ENCODE measurements around the gene SNX17.

The SNX17 gene

DNA sequence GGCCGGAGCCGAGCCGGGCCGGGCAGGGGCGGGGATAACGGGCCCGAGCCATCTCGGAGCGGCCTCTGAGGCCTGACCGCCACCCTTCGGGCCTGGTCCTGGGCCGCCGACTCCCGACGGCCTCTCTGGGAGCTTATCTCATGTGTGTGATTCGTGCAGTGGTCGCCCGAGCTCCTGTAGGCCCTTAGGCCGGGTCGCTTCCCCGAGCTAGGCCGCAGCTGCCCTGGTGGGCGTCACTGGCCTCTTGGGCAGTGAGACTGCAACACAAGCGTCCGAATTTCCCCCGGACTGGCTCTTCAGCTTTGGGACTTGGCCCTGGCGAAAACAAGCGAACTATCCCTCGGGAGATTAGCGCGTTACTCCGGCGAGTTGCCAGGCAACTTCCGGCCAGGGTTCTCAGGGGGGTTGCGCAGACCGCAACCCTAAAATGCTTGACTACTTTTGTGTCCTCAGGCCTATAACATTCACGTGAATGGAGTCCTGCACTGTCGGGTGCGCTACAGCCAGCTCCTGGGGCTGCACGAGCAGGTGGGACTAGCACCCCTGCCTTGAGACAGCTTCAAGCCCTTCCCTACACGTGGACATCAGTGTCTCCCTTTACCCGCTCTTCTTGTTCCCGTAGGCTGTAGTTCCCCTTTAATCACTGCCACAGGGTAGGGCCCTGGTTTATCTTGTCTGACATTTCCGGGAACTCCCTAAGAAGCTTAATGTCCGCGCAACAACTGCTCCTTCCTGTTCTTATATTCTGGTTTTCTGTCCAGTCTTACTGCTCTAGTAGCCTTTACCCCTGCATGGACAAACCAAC lies 602 bp downstream of the SNX17 start:
- peak; percentile 48 for DNase-seq

DNA sequence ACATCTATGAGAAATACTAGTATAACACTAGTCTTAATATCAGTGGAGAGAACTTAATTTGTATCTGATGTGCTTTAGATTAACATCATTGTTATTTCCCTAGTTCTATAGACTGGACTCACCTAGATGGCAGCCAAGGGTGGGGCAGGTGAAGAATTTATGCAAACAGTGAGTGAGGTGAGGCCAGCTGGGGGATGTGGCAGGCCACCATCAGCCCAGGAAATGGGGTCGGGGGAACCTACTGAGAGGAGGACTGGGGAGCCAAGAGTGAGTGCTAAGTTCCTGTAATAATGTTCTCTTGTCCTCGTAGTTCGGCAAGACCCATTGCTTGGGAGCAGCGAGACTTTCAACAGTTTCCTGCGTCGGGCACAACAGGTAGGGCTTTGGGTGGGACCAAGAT lies 2.5 kb downstream of the SNX17 start:
- no peak for DNase-seq

DNA sequence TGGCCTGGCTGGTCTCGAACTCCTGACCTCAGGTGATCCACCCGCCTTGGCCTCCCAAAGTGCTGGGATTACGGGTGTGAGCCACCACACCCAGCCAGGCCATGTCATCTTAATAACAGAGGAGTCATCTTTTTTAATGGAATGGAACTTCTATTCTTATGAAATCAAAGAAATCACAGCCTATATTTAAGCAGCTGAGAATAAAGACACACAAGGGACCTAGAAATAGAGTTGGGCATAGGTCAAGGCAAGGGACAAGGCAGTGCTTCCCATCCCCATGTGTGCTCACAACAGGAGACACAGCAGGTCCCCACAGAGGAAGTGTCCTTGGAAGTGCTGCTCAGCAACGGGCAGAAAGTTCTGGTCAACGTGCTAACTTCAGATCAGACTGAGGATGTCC lies 3.2 kb downstream of the SNX17 start:
- no peak for DNase-seq

DNA sequence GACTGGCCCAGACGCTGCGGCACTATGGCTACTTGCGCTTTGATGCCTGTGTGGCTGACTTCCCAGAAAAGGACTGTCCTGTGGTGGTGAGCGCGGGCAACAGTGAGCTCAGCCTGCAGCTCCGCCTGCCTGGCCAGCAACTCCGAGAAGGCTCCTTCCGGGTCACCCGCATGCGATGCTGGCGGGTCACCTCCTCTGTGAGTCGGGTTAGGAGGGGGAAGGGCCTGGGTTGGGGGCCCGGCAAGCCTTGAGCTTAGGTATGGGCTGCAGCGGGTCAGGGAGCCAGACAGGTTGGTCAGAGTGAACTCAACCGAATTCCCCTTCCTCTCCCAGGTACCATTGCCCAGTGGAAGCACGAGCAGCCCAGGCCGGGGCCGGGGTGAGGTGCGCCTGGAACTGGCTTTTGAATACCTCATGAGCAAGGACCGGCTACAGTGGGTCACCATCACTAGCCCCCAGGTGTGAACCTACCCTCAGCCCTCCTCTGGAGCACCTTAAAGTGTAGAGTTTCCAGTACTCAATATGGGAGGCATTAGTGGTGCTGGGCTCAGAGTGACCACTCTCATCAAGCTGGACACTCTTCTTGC lies 5.2 kb downstream of the SNX17 start:
- DNase-seq, result no peak

DNA sequence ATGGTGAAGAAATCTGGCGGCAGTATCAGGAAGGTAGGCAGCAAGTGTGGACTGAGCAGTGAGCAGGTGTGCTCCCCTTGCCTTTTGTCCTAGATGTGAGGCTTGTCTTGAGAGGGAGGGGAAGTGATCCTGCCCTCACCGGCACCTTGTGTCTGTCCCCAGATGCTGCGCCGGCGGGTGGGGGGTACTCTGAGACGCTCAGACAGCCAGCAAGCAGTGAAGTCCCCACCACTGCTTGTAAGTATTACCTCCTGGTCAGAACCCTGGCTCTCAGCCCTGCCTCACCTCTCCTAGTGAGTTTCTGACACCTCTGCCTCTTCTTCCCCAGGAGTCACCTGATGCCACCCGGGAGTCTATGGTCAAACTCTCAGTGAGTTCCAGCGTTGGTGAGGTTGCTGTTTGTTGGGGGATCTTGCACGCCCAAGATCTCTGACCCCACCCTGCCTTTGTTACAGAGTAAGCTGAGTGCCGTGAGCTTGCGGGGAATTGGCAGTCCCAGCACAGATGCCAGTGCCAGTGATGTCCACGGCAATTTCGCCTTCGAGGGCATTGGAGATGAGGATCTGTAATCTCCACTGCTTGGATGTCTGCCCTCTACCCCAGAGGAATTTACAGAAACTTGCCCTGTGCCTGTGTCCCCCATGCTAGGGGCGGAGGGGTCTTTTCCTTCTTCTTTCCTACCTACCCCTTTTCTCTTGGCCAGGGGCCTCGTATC lies 5.9 kb downstream of the SNX17 start:
- DNase-seq, result no peak

DNA sequence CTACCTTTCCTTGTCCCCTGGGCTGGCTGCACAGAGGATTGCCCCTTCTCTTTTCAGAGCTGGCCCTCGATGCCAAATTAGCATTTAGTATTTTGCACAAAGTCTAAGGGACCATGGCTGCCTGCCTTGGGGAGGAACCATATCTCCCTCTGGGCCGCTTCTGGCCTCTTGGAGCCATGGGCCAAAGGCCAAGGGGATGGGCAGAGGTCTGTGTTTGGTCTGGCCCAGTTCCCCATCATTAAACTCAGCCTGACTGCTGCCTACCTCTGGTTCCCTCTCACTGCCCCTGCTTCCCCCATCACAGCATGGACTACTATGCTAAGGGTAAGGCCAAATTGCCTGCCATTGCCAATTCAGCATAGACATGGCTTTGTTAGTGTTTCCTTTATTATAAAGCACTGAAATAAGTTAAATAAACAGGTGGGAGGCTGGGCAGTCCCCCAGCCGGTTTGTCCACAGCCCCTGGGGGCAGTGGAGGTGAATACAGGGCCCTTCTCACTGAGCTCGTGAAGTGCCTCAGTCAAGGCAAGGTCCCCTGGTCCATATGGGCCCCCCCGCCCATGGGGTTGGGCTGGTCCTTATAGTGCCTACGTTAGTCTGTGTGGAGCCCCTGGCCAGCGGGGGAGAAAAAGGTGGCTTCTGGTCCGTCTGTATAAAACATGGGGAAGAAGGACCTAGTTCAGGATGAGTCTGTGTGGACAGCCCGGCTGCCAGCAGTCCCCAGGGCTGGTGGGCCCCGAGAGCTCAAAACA lies 6.6 kb downstream of the SNX17 start:
- no peak for DNase-seq

DNA sequence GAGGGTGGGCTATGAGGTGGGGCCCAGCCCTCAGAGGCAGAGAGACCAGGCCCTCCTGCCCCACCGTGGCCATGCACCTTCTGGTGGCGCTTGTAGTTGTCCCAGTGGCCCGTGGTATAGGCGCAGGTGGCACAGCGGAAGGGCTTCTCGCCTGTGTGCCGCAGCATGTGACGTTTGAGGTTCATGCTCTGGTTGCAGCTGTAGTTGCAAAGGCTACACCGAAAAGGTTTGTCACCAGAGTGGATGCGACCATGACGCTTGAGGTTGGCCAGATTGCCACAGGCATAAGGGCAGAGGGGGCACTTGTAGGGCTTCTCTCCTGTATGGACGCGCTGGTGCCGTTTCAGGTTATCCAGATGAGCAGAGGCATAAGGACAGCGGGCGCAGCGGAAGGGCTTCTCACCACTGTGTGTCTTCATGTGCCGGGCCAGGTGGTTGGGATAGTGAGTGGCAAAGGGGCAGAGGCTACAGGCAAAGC lies 7.2 kb downstream of the SNX17 start:
- DNase-seq, result no peak

DNA sequence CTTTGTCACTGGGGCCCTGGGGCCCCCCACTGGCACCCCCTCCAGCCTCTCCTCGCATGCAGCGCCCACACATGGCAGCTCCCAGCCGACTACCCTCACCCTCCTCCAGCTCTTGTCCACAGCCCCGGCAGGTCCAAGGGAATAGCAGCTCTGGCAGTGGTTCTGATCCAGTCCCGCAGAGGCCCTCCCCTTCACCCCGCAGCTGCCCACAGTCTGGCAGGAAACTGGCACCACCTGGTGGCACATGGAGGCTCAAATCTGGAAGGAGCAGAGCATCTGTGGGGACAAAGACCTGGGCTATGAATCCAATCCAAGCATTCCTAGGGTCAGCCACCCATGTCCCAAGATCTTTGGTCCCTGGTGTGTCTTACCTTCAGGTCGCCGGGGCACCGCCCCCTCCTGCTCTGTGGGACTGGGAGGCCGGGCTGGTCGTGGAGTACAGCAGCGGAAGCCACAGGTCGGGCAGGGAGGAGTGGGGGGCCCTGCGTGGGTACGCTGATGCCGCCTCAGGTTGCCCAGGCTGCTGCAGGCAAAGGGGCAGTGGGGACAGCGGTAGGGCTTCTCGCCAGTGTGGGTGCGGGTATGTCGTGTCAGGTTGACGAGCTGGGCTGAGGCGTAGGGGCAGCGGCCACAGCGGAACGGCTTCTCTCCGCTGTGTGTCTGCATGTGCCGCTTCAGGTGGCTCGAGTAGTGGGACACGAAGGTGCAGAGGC lies 7.8 kb downstream of the SNX17 start:
- DNase-seq, result no peak

DNA sequence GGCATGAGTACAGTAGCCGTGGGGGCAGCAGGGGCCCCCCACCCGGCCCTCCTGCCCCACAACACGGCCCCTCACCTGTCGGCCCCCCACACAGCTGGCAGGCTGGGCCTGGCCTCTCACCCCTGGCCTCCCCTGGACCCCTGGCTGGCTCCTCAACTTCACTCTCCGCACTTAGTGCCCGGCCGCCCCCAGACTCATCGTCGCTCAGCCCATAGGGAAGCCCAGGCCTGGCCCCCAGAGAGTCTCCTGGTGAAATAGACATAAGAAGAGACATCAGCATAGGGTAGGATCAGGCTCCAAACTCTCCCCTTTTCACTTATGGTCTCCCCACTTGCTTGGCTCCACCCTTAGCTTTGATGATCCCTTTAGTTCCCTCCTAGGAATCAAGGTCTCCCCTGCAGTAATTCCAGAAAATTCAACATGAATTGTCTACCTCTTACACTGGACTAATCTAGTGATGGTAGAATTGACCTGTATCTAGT lies 8.4 kb downstream of the SNX17 start:
- DNase-seq, result no peak

DNA sequence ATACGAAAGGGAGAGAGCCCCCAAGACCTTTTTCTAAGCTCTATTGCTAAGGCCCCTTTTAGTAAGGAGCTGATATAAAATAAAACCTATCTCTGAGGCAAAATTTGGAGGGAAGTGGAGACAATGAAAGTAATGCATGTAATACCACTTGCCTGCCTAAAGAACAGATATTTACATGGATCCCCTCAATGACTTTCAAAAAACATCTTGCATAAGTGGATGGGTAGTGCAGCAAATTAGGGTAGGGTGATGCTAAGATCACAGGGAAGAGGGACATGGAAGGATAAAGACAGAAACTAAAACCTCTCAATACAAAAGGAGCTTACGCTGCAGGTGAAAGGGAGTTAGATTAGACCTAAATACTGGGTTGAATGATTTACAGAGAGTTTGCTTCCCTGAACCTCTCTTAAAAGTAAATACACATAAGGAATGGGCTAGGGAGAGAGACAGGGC lies 9.0 kb downstream of the SNX17 start:
- DNase-seq, result no peak

DNA sequence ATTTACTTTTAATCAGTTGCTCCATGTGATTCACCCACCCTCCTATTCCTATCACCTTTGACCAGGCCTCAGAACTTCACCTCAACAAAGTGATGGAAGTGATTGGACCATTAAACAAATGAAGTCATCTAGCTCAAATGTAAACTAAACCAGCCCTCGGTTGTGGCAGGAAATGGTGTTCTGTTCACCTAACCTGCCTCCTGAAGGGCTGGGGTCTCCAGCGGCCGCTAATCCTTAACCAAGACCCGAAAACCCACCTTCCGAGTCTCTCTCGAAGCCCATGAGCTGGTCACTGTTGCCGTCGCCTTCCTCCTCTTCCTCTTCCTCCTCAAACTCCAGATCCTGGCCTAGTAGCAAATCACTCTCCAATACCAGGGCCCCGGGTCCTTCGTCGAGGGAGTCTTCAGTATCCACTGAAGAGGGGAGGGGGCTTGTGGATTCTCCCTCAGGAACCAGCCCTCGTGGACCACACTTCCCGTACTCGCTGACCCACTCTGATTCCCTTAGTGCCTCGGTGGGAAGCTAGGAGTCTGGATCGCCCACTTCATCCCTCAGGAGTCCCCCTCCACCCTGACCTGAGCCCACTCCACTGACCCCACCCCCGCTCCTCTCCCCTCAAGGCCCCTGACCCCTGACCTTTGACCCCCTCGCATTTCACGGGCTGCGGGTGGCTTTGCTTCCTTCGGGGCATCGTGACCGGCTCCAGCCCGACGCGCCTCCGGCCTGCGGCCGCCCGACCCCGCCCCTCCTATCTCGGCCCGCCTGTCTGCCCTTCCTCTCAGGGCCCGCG lies 9.6 kb downstream of the SNX17 start:
- DNase-seq, result peak; percentile 37

DNA sequence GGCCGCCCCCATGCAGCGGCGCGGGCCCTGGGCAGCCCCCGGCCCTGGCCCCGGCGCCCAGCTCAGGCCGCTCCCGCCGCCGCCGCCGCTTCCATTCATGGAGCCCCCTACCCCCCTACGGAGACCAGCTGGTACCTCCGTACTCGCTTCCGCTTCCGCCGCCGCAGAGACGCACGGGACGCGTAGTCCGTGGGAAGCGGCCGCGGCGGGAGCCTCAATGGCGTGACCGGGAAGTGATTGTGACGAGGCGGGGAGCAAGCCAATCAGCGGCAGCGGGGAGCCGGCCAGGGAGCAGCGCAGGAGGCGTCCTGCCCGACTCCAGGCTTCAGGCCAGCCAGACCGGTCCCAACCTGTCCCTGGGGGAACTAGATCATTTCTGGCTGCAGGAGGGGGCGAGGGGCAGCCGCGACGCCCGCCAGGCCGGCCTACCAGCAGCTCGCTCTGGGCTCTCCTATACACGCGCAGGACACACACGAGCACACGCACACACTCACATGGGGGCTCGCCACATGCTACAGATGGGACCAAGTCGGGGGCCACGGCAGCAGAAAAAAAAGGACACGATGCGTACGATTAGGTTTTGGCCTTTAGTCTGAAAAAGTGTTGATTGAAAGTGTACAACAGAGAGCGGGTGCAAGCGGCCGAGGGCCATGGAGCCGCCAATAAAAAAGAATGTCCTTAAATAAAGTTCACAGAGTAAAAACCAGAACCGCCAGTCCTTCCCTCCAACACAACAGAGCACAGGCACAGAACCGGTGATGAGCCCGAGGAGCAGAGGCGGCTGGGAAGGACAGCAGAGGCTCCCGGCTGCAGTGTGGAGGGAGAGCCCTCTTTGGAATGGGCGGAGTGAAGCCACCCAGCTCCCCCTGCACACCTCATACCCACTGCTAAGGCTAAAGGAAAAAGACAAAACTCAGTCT lies 10.5 kb downstream of the SNX17 start, which contains the start of gene ZNF513:
Gene ZNF513 (minus strand): TSS at position 109 of the 920 bp plus-strand sequence. CDS start 208 bp downstream, outside the sequence.
- DNase-seq, result peak; percentile 96

DNA sequence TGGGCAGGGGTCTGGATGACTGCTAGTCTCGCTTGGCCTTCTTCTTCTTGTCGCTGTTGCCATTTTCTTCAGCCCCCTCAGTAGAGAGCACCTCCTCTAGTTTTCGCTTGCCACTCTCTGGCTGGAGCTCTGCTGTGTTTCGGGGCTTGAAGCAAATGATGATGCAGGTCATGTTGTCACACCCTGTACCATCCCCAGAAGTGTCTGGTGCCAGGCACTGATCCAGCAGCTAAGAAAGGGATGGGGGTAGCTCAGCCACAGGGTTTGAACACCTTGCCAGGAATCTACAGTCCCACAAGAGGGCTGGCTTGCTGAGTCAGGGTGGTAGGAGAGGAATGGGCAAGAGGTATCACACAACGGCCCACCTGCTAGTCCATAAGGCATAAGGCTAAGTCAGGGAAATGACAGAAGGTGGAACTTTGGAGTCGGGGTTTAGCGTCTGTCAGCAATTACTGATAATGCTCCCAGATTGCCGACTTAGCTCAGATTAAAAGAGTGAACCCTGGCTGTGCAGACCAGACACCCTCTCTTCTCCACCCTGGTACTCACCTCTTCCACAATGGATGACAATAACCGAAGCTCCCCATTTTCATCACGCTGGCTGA lies 11.3 kb downstream of the SNX17 start:
- DNase-seq, result no peak

DNA sequence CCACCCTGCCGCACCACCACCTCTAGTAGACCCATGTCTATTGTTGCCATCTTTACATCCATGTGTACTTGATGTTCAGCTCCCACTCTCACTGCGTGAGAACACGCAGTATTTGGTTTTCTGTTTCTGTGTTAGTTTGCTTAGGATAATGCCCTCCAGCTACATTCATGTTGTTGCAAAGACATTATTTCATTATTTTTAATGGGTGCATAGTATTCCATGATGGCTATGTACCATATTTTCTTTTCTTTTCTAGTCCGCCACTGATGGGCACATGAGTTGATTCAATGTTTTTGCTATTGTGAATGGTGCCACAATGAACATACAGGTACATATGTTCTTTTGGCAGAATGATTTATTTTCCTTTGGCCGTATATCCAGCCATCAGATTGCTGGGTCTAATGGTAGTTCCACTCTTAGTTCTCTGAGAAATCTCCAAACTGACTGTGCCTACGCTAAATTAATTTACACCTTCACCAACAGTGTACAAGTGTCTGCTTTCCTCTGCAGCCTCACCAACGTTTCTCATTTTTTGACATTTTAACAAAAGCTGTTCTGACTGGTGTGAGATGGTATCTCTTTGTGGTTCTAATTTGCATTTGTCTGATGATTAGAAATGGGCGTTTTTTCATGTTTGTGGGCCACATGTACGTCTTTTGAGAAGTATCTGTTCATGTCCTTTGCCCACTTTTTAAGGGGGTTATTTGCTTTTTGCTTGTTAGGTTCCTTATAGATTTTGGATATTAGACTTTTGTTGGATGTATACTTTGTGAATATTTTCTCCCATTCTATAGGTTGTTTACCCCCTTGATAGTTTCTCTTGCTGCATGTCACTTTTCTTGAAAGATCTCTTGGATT lies 20.6 kb downstream of the SNX17 start:
- no peak for DNase-seq

DNA sequence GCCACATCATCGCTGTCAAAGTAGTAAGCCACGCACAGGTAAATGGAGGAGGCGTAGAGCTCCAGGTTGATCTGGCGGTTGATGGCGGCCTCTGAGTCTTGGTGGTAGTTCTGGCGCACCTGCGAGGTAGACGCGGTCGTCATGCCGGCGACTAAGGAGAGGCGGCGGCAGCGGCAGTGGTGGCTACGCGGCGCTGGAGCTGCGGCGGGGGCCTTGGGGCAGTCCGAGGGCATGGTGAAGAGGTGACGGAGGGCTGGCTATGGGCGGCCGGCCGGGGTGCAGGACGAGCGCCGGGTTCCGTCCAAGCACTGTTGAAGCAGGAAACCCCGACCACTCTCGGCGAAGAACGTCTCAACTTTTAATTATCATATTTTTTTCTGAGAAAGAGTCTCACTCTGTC lies 22.8 kb downstream of the SNX17 start:
- no peak for DNase-seq

DNA sequence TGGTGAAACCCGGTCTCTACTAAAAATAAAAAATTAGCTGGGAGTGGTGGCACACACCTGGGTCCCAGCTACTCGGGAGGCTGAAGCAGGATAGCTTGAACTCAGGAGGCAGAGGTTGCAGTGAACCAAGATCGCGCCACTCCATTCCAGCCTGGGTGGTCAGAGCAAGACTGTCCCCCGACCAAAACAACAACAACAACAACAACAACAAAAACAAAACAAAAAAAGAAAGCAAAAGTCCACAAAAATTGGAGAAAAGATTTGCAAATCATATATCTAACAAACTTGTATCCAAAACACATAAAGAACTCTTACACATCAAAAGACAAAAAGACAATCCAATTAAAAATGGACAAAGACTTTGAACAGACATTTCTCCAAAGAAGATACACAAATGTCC lies 28.5 kb downstream of the SNX17 start:
- no peak for DNase-seq

DNA sequence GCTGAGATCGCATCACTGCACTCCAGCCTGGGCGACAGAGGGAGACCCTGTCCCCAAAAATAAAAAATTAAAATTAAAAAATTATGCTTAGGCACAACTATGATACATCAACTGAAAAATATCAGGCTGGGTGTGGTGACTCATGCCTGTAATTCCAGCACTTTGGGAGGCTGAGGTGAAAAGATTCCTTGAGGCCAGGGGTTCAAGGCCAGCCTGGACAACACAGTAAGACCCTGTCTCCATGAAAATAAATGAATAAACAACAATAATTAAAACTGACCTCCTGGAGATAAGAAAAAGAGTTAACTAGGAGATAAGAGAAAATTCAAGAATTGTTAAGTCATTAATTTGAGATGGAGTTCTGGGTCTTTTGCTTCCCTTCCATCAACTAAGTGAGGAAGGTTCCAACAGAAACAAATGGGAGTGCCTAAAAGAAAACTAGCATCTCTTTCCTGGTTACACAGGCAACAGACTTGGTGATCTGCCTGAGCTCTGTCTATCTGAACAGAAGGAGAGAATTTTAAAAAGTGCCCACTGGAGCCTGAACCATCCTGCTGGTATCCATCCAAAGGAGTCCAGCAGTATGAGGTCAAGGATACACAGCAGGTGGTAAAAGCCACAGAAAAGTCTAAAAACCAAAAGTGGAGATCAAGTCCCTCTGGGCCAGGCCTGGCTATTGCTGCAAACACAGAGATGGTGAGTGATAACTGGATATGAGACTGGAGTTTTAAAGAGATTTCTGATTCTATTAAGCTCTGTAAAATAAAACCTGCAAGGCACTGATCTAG lies 30.1 kb downstream of the SNX17 start:
- no peak for DNase-seq

Data from HCEC 1CT (cell line).